GM12875 (cell line): ENCODE measurements around the gene VWA3A.

Experiments used
- H3K4me3 ChIP-seq: one replicate; pipeline ENCODE4 v1.5.1; 2011; ENCODE audit warnings: low read depth, low read length, control low read depth
- TF ChIP-seq, protein P1 (sequence below): IDR thresholded peaks from 2 replicates; pipeline ENCODE4 v1.5.1; 2011; ENCODE audit warnings: low read depth, mild to moderate bottlenecking, control low read depth, inconsistent platforms, low read length, moderate library complexity, borderline replicate concordance; ENCODE audit not compliant: insufficient read depth

Gene VWA3A

DNA sequence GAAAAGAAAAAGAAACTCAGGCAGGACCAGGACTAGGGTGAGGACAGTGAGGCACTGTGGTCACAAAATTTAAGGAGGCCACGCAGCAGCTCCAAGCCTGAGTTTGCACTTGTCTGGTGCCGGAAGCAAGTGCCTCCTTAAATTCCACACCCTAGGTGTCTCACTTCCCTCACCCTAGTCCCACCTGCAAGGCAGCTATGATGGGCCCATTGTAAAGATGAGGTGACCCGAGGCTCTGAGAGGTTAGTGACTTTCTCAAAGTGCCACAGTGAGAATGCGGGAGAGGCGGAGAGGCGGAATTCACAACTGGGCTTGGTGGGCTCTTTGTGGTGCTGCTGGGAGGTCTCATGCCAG, 92.3 kb downstream of the VWA3A start:
- TF ChIP-seq, protein P1, sequence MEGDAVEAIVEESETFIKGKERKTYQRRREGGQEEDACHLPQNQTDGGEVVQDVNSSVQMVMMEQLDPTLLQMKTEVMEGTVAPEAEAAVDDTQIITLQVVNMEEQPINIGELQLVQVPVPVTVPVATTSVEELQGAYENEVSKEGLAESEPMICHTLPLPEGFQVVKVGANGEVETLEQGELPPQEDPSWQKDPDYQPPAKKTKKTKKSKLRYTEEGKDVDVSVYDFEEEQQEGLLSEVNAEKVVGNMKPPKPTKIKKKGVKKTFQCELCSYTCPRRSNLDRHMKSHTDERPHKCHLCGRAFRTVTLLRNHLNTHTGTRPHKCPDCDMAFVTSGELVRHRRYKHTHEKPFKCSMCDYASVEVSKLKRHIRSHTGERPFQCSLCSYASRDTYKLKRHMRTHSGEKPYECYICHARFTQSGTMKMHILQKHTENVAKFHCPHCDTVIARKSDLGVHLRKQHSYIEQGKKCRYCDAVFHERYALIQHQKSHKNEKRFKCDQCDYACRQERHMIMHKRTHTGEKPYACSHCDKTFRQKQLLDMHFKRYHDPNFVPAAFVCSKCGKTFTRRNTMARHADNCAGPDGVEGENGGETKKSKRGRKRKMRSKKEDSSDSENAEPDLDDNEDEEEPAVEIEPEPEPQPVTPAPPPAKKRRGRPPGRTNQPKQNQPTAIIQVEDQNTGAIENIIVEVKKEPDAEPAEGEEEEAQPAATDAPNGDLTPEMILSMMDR: no peak

GRCh38 chr16:22186517-22186916, 94.2 kb downstream of the VWA3A start:
- TF ChIP-seq, protein P1: peak; percentile 34; the same call in 1 of the 2 replicates
- H3K4me3 ChIP-seq: no peak overlapping the region

More for the DNA sequence above, 92.3 kb downstream of the VWA3A start:
- H3K4me3 ChIP-seq: no peak overlapping the region

DNA sequence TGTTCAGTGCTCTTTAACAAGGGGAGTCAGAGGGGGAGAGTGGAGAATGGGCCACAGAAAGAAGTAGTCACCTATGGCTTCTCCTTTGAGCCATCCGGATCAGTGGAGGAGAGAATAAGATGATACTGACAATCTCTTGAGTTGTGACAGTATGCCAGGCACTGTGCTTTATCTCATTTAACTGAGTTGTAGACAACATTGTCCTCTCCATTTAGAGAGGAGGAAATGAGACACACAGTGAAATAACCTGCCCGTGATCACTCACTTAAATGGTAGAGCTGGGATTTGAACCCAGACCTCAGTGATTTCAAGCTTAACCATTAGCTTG, 95.9 kb downstream of the VWA3A start:
- TF ChIP-seq, protein P1: no peak
- H3K4me3 ChIP-seq: no peak overlapping the region

DNA sequence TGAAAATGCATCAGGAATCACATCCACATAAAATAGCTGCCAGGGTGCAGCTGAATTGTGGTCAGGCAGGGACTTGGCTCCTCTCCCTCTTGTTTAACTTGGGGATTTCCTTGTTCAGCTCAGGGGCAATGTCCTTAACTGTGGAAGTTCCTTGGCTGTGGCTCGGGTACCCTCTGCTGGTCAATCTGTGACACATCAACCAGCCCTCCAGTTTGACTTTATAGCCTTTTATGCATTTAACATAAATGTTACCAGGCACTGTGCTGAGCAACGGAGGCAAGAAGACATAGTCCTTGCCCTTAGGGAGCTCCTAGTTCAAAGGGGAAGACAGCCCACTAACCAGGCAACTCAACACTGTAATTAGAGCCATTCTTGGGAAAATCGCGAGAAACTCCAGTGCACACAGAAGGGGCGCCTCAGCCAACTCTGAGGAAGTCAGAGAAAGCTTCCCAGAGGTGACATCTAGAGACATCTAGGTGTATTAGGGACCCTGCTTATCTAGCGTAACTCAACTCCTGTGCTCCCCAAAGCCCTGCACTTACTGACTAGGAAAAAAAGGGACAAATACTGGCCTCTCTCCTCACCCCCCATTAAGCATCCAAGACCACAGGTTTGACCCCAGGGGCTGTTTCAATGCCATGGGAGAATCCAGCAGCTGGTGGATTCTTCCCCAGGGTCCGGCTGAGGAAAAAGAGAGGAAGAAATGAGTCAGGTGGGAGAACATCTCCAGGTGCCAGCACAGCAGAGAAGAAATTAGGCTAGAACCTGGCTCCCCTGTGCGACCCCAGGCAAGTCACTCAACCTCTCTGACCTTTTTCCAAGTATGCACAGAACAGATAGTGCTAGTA, 96.5 kb downstream of the VWA3A start:
- H3K4me3 ChIP-seq: no peak overlapping the region
- TF ChIP-seq, protein P1: peak; percentile 79

GRCh38 chr16:22189473-22190080, 97.2 kb downstream of the VWA3A start:
- peak overlapping the region; percentile 53 for H3K4me3 ChIP-seq

GRCh38 chr16:22190081-22190775, 97.9 kb downstream of the VWA3A start:
- TF ChIP-seq, protein P1: no peak
- H3K4me3 ChIP-seq: peak overlapping the region; percentile 53

More at GRCh38 chr16:22189473-22190080, 97.2 kb downstream of the VWA3A start:
- TF ChIP-seq, protein P1: no peak
